ENCODE data around the gene GSK3B.

DNA sequence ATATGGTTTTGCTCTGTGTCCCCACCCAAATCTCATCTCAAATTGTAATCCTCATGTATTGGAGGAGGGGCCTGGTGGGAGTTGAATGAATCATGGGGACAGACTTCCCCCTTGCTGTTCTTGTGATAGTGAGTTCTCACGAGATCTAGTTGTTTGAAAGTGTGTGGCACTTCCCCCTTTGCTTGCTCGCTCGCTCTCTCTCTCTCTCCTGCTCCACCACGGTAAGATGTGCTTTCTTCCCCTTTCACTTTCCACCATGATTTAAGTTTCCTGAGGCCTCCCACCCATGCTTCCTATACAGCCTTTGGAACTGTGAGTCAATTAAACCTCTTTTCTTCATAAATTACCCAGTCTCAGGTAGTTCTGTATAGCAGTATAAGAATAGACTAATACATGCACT, 60.7 kb downstream of the GSK3B start:
- TF ChIP-seq, protein P1, sequence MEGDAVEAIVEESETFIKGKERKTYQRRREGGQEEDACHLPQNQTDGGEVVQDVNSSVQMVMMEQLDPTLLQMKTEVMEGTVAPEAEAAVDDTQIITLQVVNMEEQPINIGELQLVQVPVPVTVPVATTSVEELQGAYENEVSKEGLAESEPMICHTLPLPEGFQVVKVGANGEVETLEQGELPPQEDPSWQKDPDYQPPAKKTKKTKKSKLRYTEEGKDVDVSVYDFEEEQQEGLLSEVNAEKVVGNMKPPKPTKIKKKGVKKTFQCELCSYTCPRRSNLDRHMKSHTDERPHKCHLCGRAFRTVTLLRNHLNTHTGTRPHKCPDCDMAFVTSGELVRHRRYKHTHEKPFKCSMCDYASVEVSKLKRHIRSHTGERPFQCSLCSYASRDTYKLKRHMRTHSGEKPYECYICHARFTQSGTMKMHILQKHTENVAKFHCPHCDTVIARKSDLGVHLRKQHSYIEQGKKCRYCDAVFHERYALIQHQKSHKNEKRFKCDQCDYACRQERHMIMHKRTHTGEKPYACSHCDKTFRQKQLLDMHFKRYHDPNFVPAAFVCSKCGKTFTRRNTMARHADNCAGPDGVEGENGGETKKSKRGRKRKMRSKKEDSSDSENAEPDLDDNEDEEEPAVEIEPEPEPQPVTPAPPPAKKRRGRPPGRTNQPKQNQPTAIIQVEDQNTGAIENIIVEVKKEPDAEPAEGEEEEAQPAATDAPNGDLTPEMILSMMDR (IDR thresholded peaks at IDR 0.05) = no peak
- TF ChIP-seq POLR2A (IDR thresholded peaks at IDR 0.05) (no peak), POLR2AphosphoS5 (IDR thresholded peaks at IDR 0.05) (no peak)

All from breast epithelium (tissue), 3 donors.